HG02943 (cell line): ENCODE data around the gene HSDL1.
A peak's percentile ranks its signal among the peaks of the same experiment; 100 is the strongest.

Experiments used
- ATAC-seq: cut with Tn5 transposase; IDR thresholded peaks from one replicate; pipeline ENCODE4 v1.9.1; 2021; ENCODE audit warnings: mild to moderate bottlenecking, low read depth, moderate library complexity; ENCODE audit not compliant: unreplicated experiment

The HSDL1 gene

GRCh38 chr16:84176192-84177053 is 31.4 kb upstream of the HSDL1 start:
- no peak for ATAC-seq

DNA sequence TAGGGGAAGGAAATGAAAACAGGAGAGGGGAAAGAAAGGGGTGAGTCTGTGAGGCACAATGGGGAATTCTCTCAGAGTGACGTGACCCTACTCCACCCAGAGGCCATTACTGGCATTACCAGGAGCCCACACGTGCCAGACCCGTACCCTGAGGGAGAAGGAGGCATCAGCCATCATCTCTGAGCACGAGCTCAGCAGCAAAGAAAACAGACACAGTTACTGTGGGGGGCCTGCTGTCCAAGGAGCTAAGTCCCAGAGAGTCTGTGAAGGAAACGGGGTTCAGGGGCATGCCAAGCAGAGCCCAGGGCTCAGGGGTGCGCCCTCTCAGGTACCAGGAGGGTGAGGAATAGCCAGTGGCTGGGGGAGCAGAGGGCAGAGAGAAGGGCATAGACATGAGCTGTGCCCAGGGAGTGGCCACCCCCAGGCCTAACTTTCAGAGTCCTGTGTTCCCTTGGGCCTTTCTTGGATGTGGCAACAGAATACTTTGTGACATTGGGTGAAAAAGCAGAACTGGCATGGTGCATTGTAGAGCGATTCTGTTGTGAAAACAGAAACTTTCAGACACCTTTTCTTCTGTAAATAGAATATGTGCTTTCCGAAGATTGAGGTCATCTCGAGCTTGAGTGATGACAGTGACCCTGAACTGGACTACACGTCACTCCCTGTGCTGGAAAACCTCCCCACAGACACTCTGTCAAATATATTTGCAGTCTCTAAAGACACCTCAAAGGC is 30.5 kb upstream of the HSDL1 start:
- peak; percentile 80 for ATAC-seq

GRCh38 chr16:84174396-84174795 is 29.4 kb upstream of the HSDL1 start:
- no peak for ATAC-seq

- ATAC-seq, result no peak
Observed at GRCh38 chr16:84169765-84170310, 24.9 kb upstream of the HSDL1 start.

DNA sequence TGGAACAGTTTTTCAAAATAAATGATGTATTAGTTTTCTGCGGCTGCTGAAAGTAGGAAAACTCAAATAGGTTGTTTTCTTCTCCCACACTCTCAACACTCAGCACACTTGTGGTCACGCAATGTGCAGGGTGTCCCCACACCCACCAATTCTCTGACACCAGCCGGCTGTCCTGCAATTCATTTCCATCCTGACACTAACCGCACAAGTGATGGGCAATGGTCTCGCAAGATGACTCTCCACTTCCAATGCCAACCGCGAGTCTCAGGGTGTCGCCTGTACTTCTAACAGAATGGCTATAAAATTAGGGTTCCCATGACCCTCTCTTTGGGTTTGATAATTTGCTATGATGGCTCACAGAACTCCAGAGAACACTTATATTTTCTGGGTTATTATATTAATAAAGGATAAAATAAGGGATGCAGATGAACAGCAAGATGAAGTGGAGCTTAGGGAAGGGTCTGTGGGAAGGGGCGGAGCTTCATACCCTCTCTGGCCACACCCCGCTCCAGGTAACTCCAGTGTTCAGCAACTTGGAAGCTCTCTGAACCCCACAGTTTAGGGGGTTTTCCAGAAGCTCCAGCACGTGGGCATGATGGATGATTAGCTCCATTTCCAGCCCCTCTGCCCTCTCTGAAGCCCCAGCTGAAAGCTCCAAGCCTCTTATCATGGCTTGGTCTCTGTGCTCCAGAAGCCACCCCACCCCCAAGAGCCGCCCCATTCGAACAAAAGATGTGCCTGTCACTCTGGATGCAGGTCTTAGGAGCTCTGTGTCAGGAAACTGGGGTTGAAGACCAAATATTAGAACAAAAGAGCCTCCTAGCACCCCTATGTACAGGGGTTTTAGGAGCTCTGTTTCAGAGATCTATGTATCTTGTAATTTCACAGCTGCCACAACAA is 22.1 kb upstream of the HSDL1 start:
- ATAC-seq, result no peak

- no peak for ATAC-seq
Observed at GRCh38 chr16:84165746-84166145, 20.8 kb upstream of the HSDL1 start.

DNA sequence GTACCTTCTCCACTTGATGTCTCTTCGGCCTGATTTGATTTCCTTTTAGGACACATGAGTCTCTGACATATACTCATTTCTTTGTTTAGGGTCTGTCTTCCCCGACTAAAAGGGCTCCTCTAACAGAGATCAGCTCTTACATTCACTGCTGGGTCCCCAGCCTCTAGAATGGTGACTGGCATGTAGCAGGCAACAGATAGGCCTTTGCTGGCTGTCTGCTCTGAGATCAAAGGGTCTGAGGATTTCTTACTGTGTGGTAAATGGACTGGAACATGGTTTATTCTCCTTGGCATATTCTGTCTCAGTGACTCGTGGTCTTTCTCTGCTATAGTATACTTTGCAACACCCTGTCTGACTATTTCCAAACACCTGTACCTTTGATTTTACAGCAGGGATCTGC is 16.8 kb upstream of the HSDL1 start:
- ATAC-seq, result no peak

- ATAC-seq, result no peak
Observed at GRCh38 chr16:84161037-84161436, 16.1 kb upstream of the HSDL1 start.

DNA sequence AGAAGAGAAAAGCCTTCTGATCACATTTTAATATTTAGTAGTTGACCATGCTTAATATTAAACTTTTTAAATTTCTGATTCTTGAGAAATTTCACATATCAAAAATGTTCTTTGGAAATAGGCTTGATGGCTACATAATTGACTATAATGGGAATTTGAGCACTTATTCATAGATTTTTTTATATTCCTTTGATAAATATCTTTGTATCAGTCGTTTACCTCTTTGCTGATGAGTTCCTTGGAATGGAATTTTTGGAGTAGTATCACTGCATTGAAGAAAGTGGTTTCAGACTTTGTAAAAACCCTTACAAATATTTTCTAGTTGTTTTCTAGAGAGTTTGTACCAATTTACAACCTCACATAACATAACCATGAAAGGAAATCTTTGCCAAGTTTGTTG is 14.8 kb upstream of the HSDL1 start:
- no peak for ATAC-seq

DNA sequence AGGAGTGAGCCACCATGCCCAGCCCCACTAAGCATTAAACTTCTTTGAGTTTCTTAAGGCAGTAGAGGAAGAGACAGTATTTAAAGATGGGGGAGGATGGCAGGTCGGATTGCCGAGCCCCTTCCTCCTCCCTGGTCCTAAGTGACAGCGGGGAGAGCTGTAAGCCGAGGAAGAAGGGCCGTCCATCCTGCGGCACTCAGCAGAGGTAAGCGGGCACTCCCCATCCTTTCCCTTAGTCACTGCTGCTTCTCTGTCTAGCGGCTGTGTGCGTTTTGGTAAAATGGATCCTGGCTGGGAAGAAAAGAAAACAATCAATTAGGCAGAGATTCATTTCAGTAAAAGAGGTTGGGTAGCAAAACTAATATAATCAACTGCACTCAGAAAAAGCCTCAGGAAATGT is 14.0 kb upstream of the HSDL1 start:
- ATAC-seq, result no peak

DNA sequence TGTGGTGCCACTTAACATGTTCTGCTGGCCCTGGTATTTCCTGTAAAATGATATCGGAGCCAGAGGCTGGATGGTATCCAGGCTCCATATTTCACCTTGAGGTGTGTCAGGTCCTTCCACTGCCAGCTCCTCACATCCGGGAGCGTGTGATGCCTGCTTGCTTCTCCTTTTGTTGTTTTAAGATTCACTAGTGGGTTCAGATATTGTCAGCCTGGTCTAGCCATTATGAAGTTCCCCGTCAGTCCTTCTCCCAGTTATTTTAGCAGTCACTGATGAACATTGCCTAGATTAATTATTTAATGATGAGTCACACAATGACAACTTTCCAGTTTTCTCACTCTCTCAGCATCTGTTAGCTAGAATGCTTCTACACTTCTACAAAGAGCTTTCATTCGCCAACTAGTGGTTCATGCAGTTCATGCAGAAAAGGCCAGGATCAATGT is 11.4 kb upstream of the HSDL1 start:
- no peak for ATAC-seq

- no peak for ATAC-seq
Observed at GRCh38 chr16:84155771-84156170, 10.8 kb upstream of the HSDL1 start.

- no peak for ATAC-seq
Observed at GRCh38 chr16:84155226-84155625, 10.2 kb upstream of the HSDL1 start.

DNA sequence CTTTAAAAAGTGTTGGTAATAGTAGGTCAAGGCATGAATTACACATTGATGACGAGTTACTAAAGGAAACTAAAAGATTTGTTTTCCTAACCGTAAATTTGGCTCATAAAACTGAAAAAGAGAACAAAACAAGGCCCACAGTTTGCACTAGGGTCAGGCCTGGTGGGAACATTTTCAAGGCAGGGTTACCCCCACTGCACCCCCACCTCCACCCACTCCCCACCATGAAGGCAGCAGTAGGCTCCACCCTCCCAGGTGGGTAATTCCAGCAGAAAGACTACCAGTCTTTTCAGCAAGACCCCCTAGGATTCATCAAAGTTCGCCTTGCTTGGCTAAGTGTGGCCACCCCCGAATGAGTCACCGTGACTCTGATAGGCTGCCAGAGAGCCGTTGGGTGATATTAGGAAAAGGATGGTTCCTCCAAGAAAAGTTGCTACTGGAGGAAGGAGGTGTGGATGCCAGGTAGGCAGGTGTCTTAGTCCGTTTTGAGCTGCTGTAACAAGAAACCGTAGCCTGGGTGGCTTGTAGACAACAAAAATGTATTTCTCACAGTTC is 8.8 kb upstream of the HSDL1 start:
- ATAC-seq, result no peak

DNA sequence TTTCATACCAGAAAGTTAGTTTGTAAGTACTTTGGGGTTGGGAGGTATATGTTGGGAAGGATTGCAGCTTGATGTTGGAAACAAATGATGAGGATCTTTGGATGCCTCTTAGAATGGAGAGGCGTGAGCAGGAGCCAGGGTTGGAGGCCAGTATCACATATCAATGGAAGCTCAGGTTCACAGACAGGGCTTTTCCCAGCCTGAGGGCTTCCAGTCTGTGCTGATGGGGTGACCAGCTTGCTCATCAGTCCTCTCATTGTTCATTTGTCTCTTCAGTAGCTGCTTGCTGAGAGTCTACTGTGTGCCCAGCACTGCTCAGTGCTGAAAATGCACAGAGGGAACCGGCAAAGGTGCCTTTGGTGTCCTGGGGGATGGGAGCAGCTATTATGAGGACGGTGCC is 5.9 kb upstream of the HSDL1 start:
- no peak for ATAC-seq

DNA sequence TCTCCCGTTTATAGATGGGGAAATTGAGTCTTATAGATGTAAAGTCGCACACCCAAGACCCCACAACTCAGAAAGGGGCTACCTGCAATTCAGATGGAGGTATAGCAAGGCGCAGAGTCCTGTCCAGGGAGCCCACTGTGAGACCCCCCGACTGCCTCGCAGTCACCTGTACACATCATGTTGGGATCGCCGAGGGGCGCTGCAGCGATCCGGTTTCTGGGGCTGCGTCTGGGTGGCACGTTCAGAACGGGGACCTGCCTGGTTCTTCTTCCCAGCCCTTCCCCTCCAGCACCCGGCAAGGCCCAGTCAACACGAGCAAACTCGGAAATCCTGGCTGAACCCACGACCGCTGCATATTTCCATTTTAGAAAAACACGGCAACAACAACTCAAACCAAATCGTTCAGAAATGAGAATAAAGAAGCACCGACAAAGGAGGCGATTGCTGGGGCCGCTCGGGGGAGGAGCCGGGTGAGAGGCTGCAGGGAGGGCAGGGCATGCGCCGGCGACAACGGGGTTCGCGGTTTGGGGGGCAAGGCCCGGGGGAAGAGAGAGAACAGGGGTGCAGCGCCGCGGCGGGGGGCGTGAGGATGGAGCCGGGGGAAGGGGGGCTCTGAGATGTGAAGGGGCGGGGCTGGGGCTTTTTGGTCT is 643 bp downstream of the HSDL1 start:
- ATAC-seq, result peak; percentile 34

- no peak for ATAC-seq
Observed at GRCh38 chr16:84143784-84144199, 1.2 kb downstream of the HSDL1 start.

- ATAC-seq, result no peak
Observed at GRCh38 chr16:84143081-84143480, 1.9 kb downstream of the HSDL1 start.

DNA sequence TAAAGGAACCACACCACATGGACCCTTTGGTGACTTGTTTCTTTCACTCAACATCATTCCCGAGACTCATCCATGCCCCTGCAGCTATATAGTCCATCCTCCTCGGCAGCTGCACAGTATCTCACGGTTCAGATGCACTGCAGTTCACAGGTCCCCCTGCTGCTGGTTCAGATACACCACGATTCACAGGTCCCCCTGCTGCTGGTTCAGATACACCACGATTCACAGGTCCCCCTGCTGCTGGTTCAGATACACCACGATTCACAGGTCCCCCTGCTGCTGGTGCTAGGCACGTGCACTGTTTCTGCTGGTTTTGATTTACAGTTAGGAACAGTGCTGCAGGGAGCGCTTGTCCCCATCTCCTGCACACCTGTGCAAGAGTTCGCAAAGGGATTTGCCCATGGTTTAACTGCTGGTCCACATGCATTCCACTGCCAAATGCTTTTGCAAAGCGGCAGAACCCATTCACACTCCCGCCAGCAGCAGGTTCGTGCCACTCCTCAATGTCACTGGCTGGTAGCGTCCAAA is 3.8 kb downstream of the HSDL1 start:
- ATAC-seq, result no peak
